GM19397 (cell line): ENCODE measurements around the gene GNB5.

Experiments
- ATAC-seq: cut with Tn5 transposase; IDR thresholded peaks from one replicate; pipeline ENCODE4 v1.9.1; 2021; ENCODE audit warnings: mild to moderate bottlenecking, moderate library complexity; ENCODE audit not compliant: unreplicated experiment

Gene GNB5

GRCh38 chr15:52115598-52116427 is 75.4 kb downstream of the GNB5 start:
- no peak for ATAC-seq

DNA sequence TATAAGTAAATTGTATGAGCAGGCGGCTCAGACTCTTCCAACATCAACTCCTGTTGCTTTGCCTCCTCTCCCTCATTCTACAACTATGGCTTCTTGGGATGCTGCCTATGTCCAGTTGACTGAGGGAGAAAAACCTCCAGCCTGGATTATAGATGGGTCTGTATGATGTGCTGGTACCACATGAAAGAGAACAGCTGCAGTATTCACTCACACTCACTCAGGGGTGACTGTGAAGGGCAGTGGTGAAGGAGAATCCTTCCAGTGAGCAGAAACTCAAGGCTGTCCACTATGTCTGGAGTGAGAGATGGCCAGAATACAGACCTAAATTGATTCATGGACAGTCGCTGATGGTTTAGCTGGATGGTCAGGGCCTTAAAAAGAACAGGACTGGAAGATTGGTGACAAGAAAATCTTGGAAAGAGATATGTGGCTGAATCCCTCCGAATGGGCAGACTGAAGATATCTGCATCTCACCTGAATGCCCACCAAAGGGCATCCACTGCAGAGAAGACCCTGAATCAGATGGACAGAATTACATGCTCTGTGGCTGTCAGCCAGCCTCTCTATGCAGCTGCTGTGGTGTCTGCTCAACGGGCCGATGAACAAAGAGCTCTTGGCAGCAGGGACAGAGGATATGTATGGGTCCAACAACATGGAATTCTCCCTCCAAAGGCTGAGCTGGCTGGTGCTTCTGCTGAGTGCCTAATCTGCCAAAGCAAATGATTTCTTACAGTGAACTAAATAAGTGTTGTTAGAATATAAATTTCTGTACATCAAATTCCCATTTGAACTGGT is 76.7 kb downstream of the GNB5 start:
- no peak for ATAC-seq

DNA sequence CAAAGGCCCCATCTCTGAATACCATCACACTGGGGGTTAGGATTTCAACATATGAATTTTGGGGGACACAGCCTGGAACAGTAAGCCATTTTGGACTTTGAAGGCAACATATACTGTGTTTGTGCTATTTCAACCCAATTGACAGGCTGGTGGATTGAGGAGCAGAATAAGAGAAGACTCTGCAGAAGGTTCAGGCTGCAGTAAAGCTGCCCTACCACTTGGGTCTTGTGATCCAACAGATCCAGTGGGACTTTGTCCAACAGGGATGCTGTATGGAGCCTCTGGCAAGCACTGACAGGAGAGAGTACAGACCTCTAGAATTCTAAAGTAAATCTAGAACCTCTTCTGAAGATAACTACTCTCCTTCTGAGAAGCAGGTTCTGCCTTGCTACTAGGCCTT is 77.5 kb downstream of the GNB5 start:
- no peak for ATAC-seq

- no peak for ATAC-seq
Measured at GRCh38 chr15:52113235-52113634, 78.0 kb downstream of the GNB5 start.

DNA sequence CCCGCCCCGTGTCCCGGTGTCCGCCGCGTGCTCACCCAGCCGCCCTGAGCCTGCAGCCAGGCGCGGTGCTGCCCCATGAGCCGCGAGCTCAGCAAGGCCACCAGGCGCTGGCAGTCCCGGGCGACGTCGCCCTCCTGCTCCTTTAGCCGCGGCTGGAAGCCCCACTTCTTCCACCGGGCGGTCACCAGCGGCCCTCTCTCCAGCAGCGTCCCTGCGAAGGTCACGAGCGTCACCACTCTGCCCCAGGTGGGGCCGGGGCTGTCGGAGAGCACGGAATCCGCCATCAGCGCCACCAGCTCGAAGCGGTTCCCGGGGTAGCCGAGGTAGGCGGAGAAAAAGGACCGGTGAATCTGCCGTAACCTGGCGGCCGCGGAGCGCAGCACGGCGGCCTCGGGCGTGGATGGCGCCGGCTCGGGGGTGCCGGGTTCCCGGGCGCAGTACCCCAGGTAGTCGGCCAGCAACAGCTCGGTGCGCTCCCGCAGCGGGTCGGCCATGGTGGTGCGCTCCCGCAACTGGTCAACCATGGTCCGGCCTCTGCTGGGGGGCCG is 78.9 kb downstream of the GNB5 start:
- peak; percentile 43 for ATAC-seq

- ATAC-seq, result no peak
Measured at GRCh38 chr15:52111517-52112202, 79.5 kb downstream of the GNB5 start.

DNA sequence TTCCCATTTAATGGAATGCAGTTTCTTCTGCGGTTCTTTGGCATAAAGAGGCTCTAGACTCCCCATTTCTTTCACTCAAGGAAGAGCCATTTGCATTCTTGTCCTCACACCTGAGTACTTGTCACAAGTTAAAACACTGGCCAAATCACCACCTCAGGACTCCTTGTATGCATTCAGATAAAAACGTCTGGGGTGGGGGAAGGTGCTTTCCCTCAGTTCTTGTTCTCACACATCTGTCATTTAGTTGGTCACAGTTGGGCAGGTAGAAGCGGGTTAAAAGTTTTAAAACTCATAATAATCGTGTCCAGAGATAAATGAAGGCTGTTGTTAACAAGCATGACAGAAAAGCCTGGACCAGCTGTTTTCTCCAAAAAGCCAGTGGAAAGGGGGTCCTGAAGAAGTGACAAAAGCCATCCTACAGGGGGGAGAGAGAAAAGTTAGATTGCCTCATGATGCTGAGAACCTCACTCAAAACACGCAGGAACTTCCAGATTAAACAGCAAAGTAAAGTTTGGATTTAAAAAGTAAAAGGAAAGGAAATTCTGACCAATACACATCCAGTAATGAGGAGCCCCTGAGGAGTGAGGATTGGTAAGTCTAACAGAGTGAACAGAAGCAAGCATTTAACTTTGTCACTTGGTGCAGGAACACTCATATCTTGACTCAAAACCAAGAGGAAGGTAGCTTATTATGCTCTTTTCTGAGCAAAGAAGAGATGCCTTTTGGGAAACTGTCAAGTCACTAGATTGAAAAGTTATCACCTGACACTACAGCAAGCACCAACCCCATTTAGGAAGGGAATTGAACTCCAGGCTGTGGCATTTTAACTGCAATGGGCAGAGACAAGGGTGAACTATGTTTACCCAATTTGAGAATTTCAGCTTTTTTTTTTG is 81.4 kb downstream of the GNB5 start:
- ATAC-seq, result no peak

- ATAC-seq, result no peak
Measured at GRCh38 chr15:52107238-52107637, 84.0 kb downstream of the GNB5 start.

DNA sequence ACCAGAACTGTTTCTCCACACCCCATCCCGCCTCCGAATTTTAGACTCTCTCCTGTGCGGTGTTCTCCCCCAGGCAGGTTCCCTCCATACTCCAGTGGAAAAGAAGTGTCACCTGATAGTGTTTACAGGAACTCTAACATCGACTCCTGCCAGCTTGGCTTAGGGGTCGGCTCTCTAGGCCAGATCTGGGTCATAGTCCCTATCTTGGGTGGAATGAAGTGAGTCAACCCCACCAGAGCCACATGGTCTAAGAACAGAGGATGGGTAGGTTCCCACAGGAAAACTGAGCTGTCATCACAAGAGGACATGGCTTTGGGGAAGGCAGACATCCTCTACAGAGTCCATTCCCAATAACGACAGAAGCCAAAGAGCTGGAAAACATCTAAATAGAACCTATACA is 84.6 kb downstream of the GNB5 start:
- ATAC-seq, result no peak

- no peak for ATAC-seq
Measured at GRCh38 chr15:52105846-52106245, 85.3 kb downstream of the GNB5 start.

GRCh38 chr15:52104532-52105004 is 86.6 kb downstream of the GNB5 start:
- peak; percentile 46 for ATAC-seq

GRCh38 chr15:52103217-52104207 is 87.7 kb downstream of the GNB5 start:
- ATAC-seq, result peak; percentile 50

- ATAC-seq, result no peak
Measured at GRCh38 chr15:52102463-52102862, 88.7 kb downstream of the GNB5 start.

DNA sequence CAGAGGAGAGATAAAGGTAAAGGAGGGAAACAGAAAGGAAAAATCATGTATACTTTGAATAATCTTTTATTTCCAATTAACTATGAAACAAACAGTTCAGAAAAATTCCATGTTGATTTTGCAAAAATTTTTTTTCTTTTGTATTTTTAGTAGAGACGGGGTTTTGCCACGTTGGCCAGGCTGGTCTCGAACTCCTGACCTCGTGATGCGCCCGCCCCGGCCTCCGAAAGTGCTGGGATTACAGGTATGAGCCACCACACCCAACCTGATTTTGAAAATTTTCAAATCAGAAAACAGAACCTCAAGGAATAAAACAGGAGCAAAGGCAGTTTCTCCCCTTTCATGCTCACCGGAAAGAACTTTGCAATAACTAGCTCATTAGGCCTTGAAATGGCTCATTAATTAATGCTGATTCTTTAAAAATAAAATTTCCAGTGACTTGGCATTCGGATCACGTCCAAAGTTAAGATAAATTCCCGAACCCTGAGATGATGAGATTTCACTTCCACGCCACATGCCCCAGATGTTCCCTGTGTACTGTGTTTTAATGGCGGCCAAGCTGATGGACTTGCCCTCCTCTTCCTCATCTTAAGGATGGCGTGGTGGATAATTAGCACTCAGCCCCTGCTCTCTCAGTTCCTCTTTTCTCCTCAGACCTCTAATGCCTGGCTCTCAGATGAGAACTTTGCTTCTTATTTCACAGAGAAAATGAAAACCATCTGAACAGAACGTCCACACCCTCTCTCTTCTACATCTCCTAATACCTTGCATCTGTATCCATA is 89.5 kb downstream of the GNB5 start:
- ATAC-seq, result no peak

- no peak for ATAC-seq
Measured at GRCh38 chr15:52100807-52101442, 90.3 kb downstream of the GNB5 start.

DNA sequence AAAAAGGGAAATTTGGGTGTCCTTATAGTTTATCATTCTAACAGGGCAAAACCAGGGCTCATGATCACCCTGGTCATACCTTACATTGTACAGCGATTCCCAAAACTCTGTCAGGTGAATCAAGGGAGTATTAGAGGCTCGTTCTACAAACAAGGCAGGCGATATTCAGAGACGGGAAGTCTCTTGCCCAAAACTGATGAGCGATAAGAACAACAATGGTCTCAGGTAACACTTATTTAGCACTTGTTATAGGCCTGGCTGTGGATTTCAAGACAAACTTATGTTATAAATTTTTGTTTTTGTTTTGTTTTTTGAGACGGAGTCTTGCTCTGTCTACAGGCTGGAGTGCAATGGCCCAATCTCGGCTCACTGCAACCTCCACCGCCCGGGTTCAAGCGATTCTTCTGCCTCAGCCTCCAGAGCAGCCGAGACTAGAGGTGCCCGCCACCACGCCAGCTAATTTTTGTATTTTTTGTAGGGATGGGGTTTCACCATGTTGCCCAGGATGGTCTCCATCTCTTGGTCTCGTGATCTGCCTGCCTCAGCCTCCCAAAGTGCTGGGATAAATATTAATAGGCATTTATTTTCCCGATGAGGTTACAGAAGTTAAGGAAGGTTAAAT is 91.4 kb downstream of the GNB5 start:
- ATAC-seq, result no peak

GRCh38 chr15:52098323-52098722 is 92.9 kb downstream of the GNB5 start:
- ATAC-seq, result no peak
